GM12865 (cell line): ENCODE measurements around the gene GPR84.

Experiments used
- DNase-seq: peaks from one replicate; pipeline ENCODE4 v3.0.0; 2010; ENCODE audit warnings: low read depth
- H3K4me3 ChIP-seq: 2 replicates; pipeline ENCODE4 v1.5.1; 2011; ENCODE audit warnings: mild to moderate bottlenecking, low read depth, low read length, control low read depth
- TF ChIP-seq, protein P1 (sequence below): IDR thresholded peaks from 2 replicates; pipeline ENCODE4 v1.5.1; 2011; ENCODE audit warnings: low read length, control low read depth, low read depth, inconsistent platforms; ENCODE audit not compliant: insufficient read depth; ENCODE audit errors: missing control alignments

Gene GPR84

GRCh38 chr12:54359762-54360351 lies 4.4 kb downstream of the GPR84 start:
- DNase-seq = no peak
- peak overlapping the region; percentile 93 for H3K4me3 ChIP-seq
- TF ChIP-seq, protein P1, sequence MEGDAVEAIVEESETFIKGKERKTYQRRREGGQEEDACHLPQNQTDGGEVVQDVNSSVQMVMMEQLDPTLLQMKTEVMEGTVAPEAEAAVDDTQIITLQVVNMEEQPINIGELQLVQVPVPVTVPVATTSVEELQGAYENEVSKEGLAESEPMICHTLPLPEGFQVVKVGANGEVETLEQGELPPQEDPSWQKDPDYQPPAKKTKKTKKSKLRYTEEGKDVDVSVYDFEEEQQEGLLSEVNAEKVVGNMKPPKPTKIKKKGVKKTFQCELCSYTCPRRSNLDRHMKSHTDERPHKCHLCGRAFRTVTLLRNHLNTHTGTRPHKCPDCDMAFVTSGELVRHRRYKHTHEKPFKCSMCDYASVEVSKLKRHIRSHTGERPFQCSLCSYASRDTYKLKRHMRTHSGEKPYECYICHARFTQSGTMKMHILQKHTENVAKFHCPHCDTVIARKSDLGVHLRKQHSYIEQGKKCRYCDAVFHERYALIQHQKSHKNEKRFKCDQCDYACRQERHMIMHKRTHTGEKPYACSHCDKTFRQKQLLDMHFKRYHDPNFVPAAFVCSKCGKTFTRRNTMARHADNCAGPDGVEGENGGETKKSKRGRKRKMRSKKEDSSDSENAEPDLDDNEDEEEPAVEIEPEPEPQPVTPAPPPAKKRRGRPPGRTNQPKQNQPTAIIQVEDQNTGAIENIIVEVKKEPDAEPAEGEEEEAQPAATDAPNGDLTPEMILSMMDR = no peak

GRCh38 chr12:54358945-54359761 lies 5.1 kb downstream of the GPR84 start:
- peak; percentile 99 for DNase-seq
- TF ChIP-seq, protein P1 = no peak
- peak overlapping the region; percentile 93 for H3K4me3 ChIP-seq

- DNase-seq = peak; percentile 82
- TF ChIP-seq, protein P1 = no peak
- peak overlapping the region; percentile 93 for H3K4me3 ChIP-seq
Observed at GRCh38 chr12:54358191-54358944, 5.9 kb downstream of the GPR84 start.

- H3K4me3 ChIP-seq = peak overlapping the region; percentile 93
- no peak for DNase-seq
- TF ChIP-seq, protein P1 = no peak
Observed at GRCh38 chr12:54357506-54358190, 6.6 kb downstream of the GPR84 start.

DNA sequence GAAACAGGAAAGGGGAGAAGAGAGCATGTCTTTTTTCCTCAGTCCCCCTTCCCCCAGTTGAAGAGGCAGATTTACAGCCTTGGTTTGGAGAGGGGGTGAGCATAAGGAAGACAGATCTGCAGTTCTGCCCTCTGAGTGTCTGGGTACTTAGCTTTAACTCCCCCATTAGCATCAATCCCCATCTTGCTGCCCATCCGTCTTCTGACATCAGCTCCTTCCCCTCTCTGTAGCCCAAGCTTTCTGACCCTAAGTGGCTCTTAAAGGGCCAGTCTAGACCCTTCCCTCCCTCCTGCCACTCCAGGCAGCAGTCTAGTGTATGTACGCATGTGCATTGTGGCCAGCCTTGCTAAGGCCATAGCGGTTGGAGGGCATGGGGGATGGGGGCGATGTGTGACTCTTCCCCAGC lies 7.3 kb downstream of the GPR84 start:
- TF ChIP-seq, protein P1 = no peak
- no peak overlapping the region for H3K4me3 ChIP-seq
- no peak for DNase-seq

GRCh38 chr12:54356228-54356627 lies 8.1 kb downstream of the GPR84 start:
- H3K4me3 ChIP-seq = no peak overlapping the region
- TF ChIP-seq, protein P1 = no peak
- no peak for DNase-seq
